ENCODE measurements around the gene GABBR1. TPM values are rescaled to one million over a fixed set of nuclear protein-coding genes. Genes with fewer than 3 reads are reported as not detected.

GABBR1 gene
- total RNA-seq, 2 experiments from 2014 or later: 78.4 to 79.9 TPM

DNA sequence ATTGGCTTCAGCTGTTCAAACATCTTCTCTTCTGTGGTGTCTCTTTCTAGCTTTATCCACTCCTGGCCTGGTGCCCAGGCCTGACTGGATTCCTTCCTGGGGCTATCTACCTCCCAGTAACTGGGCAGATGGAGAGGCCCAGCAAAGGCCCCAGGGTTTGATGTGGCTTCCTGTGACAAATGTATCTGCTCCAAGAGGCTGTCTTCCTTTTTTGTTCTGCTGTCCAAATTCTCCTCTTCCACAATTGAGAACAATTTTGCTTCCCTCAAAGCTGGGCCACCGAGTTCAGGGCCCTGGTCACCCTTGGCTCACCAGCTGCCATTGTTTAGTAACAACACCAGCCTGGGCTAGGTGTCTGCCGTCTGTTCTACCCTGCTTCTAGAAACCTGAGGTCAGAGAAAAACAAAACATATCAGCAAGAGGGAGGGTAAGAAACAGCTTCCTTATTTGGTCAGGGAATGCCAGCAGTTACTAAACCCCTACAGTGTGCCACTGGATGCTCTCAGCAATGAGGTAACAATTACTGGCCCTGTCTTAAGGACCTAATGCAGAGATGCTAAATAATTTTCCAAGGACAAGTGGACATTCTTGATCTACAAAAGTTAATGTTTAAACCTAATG, 44.1 kb upstream of the GABBR1 start:
- Mint-ChIP-seq H3K9me3 (no peaks in the 10 kb centered on the region), H3K4me1 (ENCODE audit: low read depth) (peaks cover 5% of the 10 kb centered on the region), H3K4me3 (no peak overlapping the region), H3K27ac (no peak overlapping the region), H3K36me3 (ENCODE audit: low read depth) (no peaks in the 10 kb centered on the region), H3K27me3 (peaks cover 20% of the 10 kb centered on the region)
- no peak for ATAC-seq (ENCODE audit: poor library complexity)
- Histone ChIP-seq H3K36me3 (ENCODE audit: insufficient read depth, low read length) (no peaks in the 10 kb centered on the region), H3K9me3 (ENCODE audit: control insufficient read depth in 1 of 2, insufficient read depth in 1 of 2, low read length in 2 of 2) (peaks cover 0 to 9% of the 10 kb centered on the region in 2 experiments), H3K4me3 (ENCODE audit: low read length) (no peak overlapping the region), H3K4me1 (ENCODE audit: insufficient read depth, low read length) (peaks cover 15% of the 10 kb centered on the region), H3K27ac (ENCODE audit: low read depth in 1 of 2, low read length in 2 of 2) (no peak overlapping the region), H3K27me3 (ENCODE audit: control insufficient read depth in 1 of 2, insufficient read depth in 2 of 2, low read length in 2 of 2) (peaks cover 0 to 7% of the 10 kb centered on the region in 2 experiments)
- TF ChIP-seq, protein P1, sequence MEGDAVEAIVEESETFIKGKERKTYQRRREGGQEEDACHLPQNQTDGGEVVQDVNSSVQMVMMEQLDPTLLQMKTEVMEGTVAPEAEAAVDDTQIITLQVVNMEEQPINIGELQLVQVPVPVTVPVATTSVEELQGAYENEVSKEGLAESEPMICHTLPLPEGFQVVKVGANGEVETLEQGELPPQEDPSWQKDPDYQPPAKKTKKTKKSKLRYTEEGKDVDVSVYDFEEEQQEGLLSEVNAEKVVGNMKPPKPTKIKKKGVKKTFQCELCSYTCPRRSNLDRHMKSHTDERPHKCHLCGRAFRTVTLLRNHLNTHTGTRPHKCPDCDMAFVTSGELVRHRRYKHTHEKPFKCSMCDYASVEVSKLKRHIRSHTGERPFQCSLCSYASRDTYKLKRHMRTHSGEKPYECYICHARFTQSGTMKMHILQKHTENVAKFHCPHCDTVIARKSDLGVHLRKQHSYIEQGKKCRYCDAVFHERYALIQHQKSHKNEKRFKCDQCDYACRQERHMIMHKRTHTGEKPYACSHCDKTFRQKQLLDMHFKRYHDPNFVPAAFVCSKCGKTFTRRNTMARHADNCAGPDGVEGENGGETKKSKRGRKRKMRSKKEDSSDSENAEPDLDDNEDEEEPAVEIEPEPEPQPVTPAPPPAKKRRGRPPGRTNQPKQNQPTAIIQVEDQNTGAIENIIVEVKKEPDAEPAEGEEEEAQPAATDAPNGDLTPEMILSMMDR (IDR thresholded peaks at IDR 0.05): no peak
- POLR2A ChIA-PET: no interaction called here
- CTCF ChIA-PET: interaction anchor here (0.7 to 1.2 kb wide), 4 partner anchors 11 to 27 kb away, joined by 3 to 5 read pairs (median 3); no protein-coding TSS in a partner anchor
- intact Hi-C loops (cut with DNase I, micrococcal nuclease): no loop called here
- no peak for DNase-seq

DNA sequence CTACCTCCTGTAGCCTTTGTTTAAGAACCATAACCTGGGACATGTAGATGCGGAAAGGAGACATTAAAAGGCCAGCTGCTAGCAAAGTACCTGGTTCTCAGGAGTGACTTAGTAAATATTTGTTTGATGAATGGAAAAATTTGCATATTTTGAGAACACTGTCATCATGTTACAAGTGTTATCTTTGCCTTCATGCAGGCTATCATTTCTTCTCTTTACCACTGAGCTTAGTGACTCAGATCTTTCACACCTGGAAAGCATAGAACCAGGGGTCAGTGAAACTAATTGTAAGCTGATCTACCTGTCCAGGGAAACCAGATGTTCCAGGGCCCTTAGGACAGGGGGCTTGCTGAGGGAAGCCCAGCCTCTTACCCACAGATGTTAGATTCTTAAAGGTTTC, 42.6 kb upstream of the GABBR1 start:
- Histone ChIP-seq H3K27ac (ENCODE audit: low read depth in 1 of 2, low read length in 2 of 2) (no peak overlapping the region), H3K4me1 (ENCODE audit: insufficient read depth, low read length) (peaks cover 11% of the 10 kb centered on the region), H3K9me3 (ENCODE audit: control insufficient read depth in 1 of 2, insufficient read depth in 1 of 2, low read length in 2 of 2) (peaks cover 0 to 6% of the 10 kb centered on the region in 2 experiments), H3K27me3 (ENCODE audit: control insufficient read depth in 1 of 2, insufficient read depth in 2 of 2, low read length in 2 of 2) (peaks cover 8 to 17% of the 10 kb centered on the region in 2 experiments), H3K36me3 (ENCODE audit: insufficient read depth, low read length) (no peaks in the 10 kb centered on the region), H3K4me3 (ENCODE audit: low read length) (no peak overlapping the region)
- intact Hi-C loops (cut with DNase I, micrococcal nuclease): no loop called here
- DNase-seq (no peak), ATAC-seq (ENCODE audit: poor library complexity) (no peak)
- H3K4me1 Mint-ChIP-seq (ENCODE audit: low read depth): peaks cover 5% of the 10 kb centered on the region
- H3K27ac Mint-ChIP-seq: no peak overlapping the region
- ChIA-PET CTCF (interaction anchor here (0.6 to 0.9 kb wide), 2 partner anchors 14 to 19 kb away, joined by 3 to 4 read pairs; no protein-coding TSS in a partner anchor), POLR2A (no interaction called here)
- H3K9me3 Mint-ChIP-seq: no peaks in the 10 kb centered on the region
- no peaks in the 10 kb centered on the region for H3K36me3 Mint-ChIP-seq (ENCODE audit: low read depth)
- H3K27me3 Mint-ChIP-seq: peaks cover 30% of the 10 kb centered on the region
- TF ChIP-seq, protein P1 (IDR thresholded peaks at IDR 0.05): no peak
- H3K4me3 Mint-ChIP-seq: no peak overlapping the region

DNA sequence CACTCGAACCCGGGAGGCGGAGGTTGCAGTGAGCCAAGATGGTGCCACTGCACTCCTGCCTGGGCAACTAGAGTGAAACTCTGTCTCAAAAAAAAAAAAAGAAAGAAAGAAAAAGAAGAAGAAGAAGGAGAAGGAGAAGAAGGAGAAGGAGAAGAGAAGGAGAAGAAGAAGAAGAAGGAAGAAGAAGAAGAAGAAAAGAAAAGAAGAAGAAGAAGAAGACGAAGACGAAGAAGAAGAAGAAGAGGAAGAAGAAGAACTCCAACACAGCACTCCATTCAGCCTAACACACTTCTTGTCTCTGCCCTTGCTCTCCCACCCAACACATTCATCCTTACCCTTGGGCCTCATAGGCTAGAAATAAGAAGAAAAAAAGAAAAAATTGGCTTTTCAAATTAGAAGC, 41.0 kb upstream of the GABBR1 start:
- H3K4me3 Mint-ChIP-seq: no peak overlapping the region

More for the DNA sequence above, 41.0 kb upstream of the GABBR1 start:
- H3K9me3 Mint-ChIP-seq: no peaks in the 10 kb centered on the region
- ATAC-seq (ENCODE audit: poor library complexity): no peak
- peaks cover 29% of the 10 kb centered on the region for H3K27me3 Mint-ChIP-seq
- H3K27ac ChIP-seq (ENCODE audit: low read depth in 1 of 2, low read length in 2 of 2): no peak overlapping the region
- H3K4me3 ChIP-seq (ENCODE audit: low read length): no peak overlapping the region
- H3K27me3 ChIP-seq (ENCODE audit: control insufficient read depth in 1 of 2, insufficient read depth in 2 of 2, low read length in 2 of 2): peaks cover 18 to 21% of the 10 kb centered on the region in 2 experiments
- no peaks in the 10 kb centered on the region for H3K9me3 ChIP-seq (ENCODE audit: control insufficient read depth in 1 of 2, insufficient read depth in 1 of 2, low read length in 2 of 2)
- TF ChIP-seq, protein P1 (IDR thresholded peaks at IDR 0.05): no peak
- H3K4me1 ChIP-seq (ENCODE audit: insufficient read depth, low read length): peaks cover 8% of the 10 kb centered on the region
- ChIA-PET POLR2A (no interaction called here), CTCF (interaction anchor here (1.1 kb wide), 1 partner anchor 22 kb away, joined by 3 read pairs; no protein-coding TSS in a partner anchor)
- no peak for DNase-seq
- peaks cover 5% of the 10 kb centered on the region for H3K4me1 Mint-ChIP-seq (ENCODE audit: low read depth)
- no peaks in the 10 kb centered on the region for H3K36me3 Mint-ChIP-seq (ENCODE audit: low read depth)
- intact Hi-C loops (cut with DNase I, micrococcal nuclease): no loop called here
- no peak overlapping the region for H3K27ac Mint-ChIP-seq
- no peaks in the 10 kb centered on the region for H3K36me3 ChIP-seq (ENCODE audit: insufficient read depth, low read length)
